NCI-H1105 treated with DMSO at 0.1 percent for 48 hours (cell line): ENCODE measurements around the gene LAMP5.

Experiments
- DNase-seq: peaks from one replicate; lab custom pipeline; 2025; lab: John Stamatoyannopoulos, UW

The LAMP5 gene

DNA sequence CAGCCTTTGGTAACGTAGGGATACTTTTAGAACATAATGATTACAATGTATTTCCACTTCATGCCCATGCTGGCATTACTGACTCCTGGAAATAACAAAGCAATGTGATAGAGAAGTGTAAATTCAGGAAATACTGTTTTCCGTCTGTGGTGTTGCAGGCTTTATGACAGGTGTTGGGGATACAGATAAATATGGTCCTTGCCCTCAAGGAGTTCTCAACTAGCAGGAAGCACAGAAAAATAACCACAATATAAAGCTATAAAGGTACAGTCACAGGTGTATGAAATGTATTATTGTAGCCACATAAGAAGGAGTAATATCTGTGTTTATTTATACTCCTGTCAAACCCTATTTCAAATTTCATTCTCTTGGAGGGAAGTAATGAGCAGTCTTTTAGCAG, 12.9 kb upstream of the LAMP5 start:
- no peak for DNase-seq

DNA sequence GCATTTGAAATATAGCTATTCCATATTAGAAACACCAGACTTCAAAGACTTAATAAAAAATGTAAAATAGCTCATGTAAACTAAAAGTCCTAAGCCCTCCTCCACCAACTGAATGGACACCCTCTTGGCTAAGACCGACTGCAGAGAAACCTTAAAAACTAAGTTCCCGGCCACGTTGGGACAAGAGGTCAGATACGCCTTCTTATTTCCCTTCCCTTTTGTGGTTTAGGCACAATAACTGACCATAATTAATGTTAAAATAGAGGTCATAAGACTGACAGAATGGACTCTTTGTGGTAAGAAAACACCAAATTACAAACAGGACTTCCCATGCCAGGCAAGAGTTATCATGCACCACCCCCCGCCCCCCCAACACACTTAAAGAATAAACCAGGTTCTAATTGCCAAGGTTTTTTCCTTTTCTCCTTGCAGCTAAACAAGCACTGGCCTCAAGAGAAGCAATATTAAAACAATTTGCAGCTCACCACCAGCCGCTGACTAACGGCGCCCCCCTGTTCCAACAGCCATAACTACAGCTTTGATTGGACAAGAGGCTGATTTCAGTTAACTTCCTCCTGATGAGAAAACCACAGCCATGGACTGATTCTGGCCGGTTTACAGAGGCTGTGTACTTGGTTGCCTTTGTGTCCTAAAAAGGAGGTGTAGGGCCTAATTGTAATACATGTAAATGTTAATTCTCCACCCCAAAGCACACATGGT, 10.7 kb upstream of the LAMP5 start:
- no peak for DNase-seq

DNA sequence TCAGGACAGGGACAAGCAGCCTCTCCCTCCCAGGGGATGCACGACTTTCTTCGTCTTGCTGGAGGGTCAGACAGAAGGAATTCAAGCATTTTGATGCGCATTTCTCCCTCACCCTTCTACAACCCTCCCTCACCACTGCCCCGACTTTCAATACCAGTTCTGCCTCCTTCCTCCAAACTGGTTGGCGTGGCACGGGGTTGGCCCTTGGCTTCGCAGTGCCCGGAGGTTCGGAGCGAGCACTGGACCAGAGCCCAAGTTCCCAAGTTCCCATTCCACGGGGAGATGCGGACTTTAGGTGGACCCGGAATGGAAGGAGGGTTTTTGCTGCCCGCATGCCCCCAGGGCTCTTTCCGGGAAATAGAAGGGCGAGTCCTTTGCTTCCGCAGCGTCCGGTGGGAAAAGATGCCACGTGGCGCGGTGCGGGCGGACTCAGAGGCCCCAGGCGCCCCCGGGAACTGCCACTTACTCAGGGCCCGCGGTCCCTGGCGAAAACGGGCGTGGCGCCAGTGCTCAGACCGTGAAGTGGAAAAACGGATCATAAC, 8.0 kb upstream of the LAMP5 start:
- no peak for DNase-seq

DNA sequence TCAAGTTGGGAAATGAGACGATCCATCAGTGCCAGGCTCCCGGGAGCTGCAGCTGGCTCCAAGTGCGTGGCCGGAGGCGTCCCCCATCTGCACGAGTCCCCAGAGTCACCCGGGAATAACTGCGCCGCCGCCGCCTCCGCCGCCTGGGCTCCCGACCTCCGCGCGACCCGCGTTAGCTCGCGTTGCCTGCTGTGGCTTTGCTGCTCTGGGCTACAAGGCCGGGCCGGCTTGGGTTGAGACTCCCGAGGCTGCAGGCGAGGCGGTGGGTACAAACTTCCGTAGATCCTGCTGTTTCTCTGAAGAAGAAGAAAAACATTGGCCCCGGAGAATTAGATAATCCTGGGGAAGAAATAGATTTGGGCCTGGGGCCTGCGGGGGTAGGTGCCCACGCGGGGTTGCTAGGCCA, 7.4 kb upstream of the LAMP5 start:
- no peak for DNase-seq

DNA sequence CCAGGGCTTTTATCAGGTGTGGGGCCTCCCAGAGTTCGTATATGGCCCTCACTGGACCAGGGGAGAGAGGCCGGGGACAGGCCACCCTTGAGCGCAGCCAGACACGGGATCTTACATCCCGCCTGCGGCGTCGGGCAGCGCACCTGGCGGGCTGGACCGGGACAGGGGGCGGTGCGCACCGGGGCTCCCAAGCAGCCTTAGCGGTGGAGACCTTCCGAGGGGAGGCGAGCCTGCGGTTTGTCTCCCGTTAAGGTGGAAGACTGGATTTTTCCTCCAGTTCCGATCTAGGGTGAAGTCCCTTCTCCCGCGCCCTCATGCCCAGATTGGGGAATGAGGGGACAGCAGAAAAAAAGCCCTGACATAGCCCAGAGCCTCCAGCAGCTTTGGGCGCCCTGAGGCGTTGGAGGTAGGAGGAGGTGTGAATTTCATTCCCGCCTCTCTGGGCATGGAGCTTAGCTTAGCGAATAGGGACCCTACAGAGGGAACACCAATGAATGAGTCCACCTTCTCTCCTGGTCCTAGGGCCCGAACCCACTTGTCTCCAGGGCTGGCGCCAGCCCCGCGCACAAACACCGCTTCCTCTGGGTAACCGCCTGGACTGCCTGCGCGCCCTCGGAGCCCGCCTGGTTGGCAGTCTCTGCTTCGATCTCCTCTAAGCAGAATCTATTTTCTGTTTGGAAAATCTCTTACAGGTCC, 6.7 kb upstream of the LAMP5 start:
- no peak for DNase-seq

DNA sequence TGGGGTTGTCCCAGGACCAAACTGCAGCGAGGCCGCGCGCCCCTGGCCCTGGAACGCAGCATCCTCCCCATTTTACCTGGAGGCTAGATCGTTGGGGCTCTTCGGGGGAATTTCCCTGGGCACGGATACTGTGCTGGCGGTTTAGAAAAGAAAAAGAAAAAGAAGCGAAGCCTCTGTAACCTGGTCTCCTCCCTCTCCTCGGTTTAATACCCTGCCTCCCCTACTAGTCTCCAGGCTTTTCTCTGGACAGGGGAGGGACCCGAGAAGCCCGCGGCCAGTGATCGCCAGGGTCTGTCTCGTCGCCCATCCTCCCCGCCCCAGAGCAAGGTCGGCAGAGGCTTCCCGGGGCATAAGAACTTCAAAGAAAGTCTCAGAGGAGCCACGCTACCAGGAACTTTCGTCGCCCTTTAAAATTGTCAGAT, 6.1 kb upstream of the LAMP5 start:
- DNase-seq: no peak

DNA sequence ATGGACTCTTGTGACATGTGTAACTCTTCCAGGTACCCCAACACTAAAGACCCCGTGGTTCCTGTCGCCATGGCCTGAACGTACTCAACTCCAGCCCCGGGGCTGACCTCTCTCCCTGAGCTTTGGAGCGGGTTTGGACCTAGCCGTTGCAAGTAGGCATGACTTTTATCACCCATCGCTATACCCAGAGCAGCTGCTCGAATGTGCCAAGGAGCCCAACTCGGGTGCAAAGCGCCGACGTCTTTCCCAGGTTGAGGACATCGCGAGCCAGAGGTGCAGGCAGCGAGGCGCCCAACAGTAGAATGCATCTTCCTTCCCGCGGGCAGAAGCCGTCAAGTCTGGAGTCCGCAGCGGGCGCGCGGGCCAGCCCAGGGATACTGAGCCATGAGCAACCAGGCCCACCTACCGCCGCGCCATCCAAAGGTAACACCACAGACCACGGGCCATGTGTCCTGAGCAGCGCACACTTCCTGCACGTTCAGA, 5.7 kb upstream of the LAMP5 start:
- no peak for DNase-seq

DNA sequence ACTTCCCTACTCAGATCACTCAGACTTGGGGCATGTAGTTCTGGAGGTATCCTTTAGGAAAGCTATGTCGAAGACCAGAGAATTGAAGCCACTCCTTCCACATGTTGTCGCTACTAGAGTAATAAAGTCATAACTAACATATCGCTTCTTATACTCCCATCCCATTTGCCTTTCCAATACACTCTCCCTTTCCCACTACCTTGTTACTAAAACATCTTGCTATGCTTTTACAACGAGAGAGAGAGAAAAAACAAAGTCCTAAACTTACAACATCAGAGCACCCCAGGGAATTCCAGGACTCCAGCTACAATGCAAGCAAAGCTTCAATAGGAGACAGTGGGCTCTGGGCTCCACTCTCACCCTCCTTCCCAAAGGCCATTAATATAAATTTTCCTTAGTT, 5.1 kb upstream of the LAMP5 start:
- no peak for DNase-seq

DNA sequence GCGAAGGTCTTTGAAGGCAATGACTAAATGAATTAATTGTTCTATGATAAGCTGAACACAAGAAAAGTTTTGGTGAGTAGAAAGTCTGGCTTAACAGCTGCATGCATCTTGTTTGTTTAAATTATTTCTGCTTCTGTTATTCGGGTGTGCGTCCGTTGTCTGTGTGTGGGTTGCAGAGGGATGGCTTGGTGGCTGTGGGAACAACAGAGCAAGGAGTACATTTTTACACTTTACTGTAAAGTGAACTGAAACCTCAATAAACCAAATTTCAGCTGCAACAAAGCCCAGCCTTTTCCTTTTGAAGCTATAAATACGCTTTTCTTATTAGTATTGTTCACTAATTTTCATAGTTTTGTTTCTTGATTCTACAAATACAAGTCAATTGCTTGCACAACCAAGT, 3.5 kb upstream of the LAMP5 start:
- DNase-seq: no peak

DNA sequence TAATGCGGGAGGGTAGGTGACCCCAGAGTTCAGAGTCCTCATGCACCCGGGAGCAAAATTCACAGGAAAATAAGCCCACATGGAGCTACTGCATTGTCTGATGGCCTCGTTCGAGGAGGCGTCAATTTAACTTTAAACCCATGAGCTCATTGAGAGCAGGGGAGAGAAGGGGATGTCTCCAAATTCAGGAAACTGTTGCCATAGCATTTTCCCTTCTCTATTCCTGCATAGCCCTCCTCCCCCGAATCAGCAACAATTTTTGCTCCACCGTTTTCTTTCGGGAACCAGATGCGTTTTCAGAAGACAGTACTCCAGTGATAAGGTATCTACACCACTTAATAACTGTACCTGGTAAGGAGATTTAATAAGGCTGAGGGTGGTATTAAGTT, 324 bp upstream of the LAMP5 start:
- DNase-seq: no peak

DNA sequence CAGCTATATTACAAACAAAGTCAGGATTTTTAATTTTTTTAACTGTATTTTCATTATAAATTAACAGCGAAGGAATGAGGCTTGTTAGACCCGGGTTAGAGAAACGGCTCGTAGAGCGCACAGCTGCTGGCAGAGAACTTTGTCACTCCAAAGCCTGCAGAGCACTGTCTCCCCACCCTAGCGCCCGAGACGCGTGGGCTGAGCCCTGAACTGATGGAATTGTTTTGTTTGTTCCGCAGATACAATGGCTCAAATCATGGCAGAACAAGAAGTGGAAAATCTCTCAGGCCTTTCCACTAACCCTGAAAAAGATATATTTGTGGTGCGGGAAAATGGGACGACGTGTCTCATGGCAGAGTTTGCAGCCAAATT, 810 bp downstream of the LAMP5 start:
- DNase-seq: peak; percentile 23

DNA sequence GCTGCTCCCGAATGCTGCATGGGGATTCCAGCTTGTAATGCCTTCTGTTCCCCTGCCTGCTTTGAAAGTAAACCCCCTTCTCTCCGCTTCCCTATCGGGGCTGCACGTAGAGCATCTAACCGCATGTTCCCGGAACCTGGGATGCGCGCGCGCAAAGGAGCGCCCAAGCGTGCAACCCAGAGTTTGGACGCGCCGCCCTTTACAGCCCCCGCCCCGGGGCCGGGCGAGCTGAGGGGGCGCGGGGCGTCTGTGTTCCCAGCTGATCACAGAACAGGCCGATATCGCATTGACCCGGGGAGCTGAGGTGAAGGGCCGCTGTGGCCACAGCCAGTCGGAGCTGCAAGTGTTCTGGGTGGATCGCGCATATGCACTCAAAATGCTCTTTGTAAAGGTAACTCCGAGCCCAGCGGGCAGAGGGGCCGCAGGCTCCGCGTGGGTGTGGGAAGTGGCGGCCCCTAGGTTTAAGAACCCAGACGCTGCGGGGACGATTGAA, 1.4 kb downstream of the LAMP5 start:
- peak; percentile 12 for DNase-seq

DNA sequence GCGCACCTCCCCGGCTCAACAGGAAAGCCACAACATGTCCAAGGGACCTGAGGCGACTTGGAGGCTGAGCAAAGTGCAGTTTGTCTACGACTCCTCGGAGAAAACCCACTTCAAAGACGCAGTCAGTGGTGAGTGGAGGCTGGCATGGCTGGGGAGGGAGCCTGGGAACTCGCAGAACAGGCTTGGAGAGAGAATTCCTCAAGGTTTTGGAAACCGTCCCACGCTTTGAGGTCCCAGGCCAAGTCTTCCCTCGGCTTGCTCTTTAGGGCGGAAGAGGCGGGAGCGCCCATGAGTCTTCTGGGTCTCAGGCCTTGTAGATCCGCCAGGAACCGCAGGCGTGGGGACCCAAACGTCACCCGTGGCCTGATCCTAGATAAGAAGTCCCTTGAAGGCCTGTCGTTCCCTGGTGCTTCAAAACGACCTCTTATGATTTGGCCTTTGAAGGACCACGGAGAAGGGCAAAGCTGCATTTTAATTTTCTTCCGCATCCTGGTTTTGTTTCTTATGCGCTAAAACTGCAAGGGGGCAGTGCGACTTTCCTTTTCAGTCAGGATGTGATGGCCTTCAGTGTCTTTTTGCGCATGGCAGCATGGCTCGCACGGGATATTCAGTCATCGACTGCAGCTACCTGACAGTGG, 2.0 kb downstream of the LAMP5 start:
- no peak for DNase-seq

DNA sequence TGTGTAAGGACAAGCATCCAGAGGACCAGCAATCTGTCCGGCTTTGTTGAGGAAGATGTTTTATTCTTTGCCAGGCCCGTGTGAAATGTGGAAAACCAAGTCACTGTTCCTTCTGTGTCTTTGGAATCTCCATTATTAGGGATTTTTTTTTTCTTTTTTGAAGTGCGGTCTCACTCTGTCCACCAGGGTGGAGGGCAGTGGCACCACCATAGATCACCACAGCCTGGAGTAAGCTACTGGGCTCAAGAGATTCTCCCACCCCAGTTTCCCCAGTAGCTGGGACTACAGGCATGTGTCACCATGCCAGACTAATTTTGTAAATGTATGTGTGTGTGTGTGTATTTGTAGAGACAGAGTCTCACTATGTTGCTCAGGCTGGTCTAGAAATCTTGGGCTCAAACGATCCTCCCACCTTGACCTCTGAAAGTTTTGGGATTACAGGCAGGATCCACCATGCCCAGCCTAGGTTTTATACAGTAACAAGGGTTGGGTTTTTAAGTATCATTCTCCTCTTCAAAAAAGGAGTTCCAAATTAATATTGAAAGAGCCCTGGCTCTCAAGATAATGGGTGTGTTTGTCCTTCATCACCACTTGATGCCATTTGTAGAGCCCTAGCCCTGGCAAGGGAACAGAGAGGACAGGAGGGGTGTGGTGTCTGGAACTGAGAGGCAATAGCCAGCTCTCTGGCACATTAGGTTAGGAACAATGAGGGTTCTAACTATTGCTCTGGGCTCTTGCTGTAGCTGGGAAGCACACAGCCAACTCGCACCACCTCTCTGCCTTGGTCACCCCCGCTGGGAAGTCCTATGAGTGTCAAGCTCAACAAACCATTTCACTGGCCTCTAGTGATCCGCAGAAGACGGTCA, 3.1 kb downstream of the LAMP5 start:
- peak; percentile 32 for DNase-seq

DNA sequence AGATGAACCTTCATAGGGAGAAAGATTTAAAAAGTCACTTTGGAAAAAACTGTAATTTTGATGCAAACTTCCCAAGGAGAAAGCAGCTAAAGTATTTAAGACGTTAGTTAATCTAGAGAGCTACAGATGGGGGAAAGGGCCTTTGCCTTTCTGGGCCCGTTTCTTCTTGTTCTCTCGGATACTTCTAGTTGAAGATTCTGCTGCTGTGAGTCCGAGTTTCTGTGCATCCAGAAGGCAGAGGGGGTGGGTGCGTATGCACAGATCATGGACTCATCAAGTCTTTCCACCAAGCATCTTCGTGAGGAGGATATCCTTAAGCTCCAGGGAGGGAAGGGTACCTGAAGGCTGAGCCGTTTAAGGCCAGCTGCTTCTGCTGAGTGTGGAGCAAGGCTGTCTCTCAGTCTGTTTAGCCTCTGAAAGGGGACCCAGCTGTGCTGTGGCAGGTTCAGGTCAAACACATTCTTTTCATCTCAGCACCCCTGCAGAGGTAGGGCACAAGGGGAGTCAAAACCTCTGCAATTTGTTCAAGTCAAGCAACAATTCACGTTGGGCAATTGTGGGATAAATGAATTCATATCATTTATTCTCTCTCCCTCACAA, 4.3 kb downstream of the LAMP5 start:
- no peak for DNase-seq

DNA sequence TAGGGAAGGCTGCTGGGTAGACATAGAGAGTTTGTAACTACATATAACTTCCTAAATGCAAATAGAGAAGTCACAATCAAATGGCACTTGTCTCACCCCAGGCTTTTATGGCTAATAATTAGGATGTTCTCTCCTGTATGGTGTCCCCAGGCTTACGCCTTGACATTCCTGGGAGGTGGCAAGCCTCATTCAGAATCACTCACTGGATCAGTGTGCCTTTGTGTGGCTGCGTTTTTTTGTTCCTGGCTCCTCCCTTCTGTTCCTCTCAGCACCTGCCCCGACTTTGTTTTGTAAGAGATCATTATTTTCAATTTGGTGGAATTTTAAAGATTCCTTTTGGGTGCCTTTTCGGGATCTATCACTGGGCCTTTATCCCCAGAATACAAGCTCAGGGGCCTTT, 5.7 kb downstream of the LAMP5 start:
- DNase-seq: no peak

DNA sequence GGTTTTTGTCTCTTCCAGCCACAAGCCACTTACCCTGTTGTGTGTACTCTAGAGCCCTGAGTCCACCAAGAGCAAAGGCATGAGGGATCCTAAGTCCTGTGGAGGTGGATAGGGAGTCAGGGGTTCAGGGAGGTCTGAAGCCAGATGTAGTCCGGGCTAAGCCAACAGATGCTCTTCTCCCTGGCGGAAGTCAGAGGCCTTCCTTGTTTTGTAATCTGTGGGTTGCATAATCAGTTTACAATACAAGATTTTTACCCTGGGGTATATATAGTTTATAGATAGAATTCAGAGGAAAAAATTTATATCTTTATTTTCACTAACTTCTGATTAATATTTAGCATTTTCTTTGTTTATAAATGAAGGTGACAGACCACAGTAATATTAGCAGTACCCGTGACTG, 9.2 kb downstream of the LAMP5 start:
- DNase-seq: no peak

DNA sequence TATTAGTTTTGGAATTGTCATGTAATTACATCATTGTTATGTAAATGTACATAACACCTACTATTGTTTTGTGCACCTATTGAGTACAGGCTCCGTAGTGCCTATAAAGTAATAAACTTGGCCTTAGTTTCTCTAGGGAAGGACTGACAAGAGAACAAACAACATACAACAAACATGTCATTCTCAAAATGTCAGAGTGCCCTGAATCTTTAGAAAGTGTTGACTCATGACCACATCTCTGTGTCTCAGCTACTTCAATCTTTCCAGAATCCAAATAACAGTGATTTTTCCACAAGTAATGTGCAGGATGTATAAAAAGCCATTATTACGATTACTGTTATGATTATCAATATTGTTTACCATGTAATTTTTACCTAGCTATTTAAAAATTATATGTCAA, 17.2 kb downstream of the LAMP5 start:
- DNase-seq: no peak

DNA sequence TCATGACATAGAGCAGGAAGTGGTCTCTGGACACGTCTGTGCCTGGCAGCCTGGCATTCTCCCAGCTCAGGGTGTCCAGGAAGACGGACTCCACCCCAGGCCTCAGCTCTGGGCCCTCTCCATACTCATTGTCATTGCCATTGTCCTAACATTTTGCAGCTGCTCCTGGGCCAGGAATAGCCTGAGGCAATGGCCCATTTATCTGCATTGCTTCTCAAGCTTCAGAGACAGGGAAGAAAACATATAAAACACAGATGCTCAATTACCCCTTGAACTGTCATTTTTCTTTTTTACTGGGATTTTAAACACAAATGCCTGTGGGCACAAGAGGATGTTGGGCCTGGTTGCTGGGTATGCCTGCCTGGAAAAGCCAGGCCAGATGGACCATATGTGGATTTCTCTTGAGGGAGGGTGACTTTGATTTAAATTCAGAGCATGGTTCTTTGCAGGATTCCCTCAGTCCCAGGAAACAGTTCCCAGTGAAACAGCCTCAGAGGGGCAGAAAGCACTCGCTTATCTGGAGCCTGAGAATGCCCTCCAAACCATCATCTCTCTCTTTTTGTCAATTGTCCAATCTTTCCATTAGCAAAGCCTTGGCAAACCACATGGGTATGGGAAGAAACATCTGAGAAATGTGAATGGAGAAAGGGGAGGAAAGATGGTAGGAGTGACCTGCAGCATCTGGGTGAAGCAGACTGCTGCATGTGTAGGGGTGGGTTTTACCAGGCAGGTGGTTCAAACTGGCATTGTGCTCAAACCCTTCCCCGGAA, 17.9 kb downstream of the LAMP5 start:
- DNase-seq: no peak

DNA sequence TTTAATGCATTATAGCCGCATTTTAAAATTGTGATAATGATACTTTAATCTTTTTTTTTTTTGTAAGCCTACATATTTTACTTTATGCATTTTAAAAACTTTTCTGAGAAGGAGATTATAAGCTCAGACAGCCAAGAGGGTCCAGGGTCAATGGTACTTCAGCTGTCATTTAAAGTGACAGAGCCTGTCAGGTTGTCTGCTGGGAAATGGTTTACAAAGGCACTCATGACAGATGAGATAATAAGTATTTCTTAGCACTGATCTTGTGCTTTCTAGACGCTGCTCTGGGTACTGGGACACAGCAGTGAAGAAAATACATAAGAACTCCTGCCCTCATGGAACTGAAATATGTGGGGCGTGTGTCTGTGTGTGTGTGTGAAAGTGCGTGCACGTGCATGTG, 19.6 kb downstream of the LAMP5 start:
- no peak for DNase-seq

DNA sequence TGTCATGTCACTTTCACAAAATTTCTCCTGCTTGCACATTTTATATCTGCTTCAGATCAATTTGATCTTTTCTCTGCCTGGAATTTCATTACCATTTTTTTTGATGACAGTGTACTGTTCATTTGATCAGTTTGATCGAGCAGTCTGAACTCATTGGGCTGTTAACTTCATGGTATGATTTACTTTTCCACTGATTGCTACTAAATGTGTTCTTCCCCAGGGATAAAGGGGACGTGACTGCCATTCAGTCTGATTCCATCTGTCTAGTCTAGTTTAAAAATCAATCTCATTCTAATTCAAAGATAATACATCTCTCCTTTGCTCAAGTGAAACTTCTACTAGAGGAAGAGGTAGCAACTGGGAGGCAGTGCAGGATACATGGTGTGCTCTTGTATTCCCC, 21.1 kb downstream of the LAMP5 start:
- no peak for DNase-seq
